GM12892 (cell line): ENCODE results near the gene AP1G2.
"Not testable (repeated sequence)": the region's sequence is repeated elsewhere in the genome, so short reads cannot be mapped to it uniquely, and the experiment has no call there.

Experiments
- DNase-seq: peaks from one replicate; pipeline ENCODE4 v3.0.0; 2011; ENCODE audit not compliant: insufficient read length
- FAIRE-seq: peaks from 2 replicates; lab custom pipeline; 2011; peaks lifted over from hg19 to GRCh38; lab: Jason Lieb, UNC
- POLR2A ChIP-seq: IDR thresholded peaks from 2 replicates; pipeline ENCODE4 v1.6.1; 2011; ENCODE audit warnings: low read depth, low read length, control low read depth
- POLR2AphosphoS5 ChIP-seq: IDR thresholded peaks from 2 replicates; pipeline ENCODE4 v1.6.1; 2011; ENCODE audit warnings: low read depth, low read length, control low read depth
- TAF1 ChIP-seq: IDR thresholded peaks from 2 replicates; pipeline ENCODE4 v1.6.1; 2011; ENCODE audit warnings: low read depth, mild to moderate bottlenecking, control low read depth, low read length, borderline replicate concordance

The AP1G2 gene

DNA sequence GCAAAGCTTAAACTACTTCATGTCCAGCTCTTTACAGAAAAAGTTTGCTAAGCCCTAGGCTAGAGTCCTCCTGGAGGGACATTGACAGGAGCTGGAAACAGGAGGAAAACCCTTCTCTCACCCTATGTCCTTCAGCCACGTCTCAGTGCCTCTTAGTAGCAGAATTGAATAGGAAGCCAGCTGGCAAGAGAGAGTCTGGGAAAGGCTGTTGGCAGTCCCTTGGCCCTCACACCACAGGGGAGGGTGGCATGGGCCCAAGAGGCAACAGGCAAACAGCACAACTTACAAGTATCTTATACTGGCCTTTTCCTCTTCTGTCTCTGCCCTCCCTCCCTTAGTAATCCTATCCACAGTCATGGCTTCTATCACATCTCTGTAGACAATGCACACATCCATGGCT lies 40.9 kb upstream of the AP1G2 start:
- FAIRE-seq (no peak), DNase-seq (no peak)
- TF ChIP-seq POLR2A, result no peak
- no peak for TF ChIP-seq TAF1
- TF ChIP-seq POLR2AphosphoS5, result no peak

DNA sequence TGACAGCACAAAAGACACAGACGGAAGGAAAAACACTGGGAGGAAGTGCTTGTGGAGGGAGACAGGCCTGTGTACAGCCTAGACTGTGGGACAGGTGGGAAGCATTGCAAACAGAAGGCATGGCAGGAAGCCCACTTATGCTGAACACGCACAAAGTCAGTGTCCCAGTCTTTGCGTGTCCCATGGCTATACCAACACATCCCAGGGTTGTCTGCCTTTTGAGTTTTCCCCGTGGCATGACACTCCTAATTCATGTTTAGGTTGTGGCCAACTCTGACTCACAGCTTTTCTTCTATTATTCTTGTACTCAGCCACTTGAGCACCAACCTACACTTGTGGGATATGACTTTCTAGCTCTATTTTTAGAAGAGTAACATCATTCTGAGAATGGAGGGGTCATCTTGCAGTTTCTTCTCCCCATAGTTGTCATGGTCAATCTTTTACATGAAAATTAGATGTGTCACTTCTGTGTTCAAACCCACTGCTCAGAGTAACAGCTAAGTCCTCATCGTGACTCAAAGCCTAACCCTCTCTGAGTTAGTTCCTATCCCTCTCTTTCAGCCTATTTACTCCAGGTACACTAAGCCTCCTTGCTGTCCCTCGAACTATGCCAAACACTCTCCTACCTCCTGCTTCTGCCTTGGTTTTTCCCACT lies 38.5 kb upstream of the AP1G2 start:
- TF ChIP-seq TAF1 (peak; percentile 11; the same call in 1 of the 2 replicates), POLR2A (peak; percentile 58), POLR2AphosphoS5 (peak; percentile 57; the same call in 1 of the 2 replicates)
- DNase-seq (no peak), FAIRE-seq (peak; percentile 77)

DNA sequence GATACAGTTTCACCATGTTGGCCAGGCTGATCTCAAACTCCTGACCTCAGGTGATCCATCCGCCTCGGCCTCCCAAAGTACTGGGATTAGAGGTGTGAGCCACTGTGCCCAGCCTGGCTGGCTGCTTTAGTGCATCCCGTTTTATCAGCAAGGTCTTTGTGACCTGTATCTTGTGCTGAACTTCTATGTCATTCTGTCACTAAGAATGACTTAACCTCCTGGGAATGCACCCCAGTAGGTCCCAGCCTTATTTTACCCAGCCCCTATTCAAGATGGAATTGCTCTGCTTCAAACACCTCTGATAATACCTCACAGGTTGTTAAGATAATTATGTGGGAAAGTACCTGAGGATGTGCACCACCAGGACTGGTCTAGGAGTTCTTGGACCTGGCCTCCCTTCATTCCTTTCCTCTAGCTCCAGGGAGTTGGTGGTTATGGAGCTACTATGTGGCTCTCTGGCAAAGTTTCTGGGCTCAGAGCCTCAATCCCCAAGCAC lies 37.1 kb upstream of the AP1G2 start:
- TF ChIP-seq POLR2A (no peak), POLR2AphosphoS5 (no peak), TAF1 (no peak)
- FAIRE-seq (no peak), DNase-seq (no peak)

DNA sequence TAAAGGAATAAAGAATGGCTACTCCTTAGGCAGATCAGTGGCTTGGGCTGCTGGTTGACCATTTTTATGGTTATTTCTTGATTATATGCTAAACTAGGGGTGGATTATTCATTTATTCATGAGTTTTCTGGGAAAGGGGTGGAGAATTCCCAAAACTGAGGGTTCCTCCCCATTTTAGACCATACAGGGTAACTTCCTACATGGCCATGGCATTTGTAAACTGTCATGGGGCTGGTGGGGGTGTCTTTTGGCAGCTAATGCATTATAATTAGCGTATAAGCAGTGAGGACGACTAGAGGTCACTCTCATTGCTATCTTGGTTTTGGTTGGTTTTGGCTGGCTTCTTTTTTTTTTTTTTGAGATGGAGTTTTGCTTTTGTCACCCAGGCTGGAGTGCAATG lies 36.6 kb upstream of the AP1G2 start:
- no peak for FAIRE-seq
- no peak for DNase-seq
- TF ChIP-seq POLR2AphosphoS5 (no peak), TAF1 (no peak), POLR2A (no peak)

DNA sequence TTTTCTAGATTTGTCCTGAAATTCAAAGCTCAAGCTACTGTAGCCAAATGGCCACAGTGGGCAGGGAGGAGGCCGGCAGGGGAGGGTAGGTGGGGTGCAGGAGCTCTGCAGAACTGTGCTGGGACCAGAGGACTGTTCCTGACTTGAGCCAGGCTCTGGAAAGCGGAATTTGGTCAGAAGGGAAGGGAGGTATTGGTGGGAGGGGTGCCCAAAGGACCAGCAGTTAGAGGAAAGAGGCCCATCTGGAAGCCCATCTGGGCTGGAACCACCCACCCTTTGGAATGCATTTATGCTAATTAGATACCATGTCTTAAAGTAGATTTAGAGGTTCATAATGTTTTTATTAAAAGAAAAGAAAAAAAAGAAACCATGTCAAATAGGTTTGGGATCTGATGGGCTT lies 35.5 kb upstream of the AP1G2 start:
- FAIRE-seq, result no peak
- TF ChIP-seq POLR2AphosphoS5, result no peak
- TF ChIP-seq TAF1, result no peak
- no peak for TF ChIP-seq POLR2A
- DNase-seq, result no peak

DNA sequence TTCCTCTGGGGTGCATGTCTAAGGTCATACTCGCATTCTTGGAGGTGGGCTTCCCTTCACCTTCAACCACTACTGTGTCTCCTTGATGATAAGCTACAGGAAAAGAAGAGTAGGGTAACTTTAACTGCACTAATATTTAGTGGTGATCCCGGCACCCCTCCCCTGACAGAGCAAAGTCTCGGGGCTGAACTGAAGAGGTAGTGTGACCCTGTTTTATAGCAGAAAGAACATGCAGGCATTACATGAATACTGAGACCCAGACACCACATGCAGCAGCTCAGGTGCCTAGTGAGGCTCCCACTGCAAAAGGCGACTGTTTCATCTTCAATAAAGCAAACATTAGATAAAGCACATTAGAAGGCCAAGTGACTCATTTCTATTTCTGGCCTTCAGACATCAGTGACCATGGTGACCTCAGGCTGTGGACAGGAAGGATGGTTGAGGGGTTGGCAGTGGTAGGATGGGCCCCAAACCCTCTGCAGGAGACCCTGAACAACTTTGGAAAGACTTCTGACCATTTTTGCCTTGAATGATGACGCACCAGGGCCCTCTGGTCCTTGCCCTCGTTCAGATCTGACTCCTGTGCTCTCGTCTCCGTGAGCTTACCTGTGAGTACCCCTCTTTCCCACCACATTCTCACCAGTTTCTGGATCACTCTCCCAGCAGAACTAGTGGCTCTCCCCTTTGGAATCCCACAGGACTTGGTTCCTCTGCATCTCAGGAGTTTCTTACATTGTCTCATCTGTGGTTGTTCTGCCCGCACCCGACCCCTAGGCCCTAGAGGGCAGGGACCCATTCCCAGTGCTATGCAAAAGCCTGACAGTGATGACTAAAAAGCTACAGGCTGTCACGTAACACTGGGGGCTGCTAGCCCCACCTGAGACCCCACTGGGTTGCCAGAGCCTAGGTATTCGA lies 34.8 kb upstream of the AP1G2 start:
- DNase-seq (no peak), FAIRE-seq (no peak)
- TF ChIP-seq TAF1 (no peak), POLR2AphosphoS5 (no peak), POLR2A (no peak)

DNA sequence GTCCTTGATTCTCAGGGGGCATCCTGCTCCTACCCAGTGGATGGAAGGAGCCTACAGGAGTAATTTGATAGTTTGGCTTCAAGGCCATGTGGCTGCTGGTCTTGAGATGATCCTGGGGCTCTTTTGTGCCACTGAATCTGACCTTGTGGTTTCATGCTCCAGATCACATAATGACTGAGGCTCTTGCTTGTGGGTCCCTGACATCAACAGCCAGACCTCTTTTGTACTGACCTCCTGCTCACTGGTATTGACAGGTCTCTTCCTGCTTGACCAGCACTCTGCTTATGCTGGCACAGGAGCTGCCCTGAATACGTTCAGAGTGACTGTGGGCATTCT lies 34.2 kb upstream of the AP1G2 start:
- TF ChIP-seq POLR2A (no peak), POLR2AphosphoS5 (no peak), TAF1 (no peak)
- DNase-seq (no peak), FAIRE-seq (no peak)

DNA sequence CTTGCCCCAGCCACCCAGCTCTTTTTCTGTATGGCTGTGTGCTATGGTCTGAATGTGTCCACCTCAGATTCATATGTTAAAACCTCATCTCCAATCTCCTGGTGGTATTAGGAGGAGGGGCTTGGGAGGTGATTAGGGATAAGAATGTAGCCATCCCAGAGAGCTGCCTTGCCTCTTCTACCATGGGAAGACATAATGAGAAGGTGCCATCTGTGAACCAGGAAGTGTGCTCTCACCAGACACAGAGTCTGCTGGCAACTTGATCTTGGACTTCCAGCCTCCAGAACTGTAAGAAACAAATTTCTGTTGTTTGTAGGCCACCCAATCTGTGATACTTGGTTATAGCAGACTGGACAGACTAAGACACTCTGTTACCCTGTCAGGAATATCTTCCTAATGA lies 33.8 kb upstream of the AP1G2 start:
- no peak for TF ChIP-seq POLR2A
- FAIRE-seq (no peak), DNase-seq (no peak)

DNA sequence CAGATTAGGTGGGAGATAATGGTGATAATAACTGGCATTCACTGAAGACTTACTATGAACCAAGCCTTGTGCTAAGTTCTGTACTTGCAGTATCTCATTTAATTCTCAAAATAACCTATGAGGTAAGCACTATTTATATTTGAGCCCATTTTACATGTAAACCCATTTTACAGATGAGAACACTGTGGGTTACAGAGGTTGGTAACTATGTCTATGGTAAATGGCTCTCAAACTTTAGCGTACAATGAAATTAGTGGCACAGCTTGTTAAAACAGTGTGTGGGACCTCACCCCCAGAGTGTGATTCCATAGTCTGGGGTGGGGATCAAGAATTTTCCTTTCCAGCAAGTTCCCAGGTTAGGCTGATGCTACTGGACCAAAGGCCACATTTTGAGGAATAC lies 33.2 kb upstream of the AP1G2 start:
- no peak for DNase-seq
- peak; percentile 61 for FAIRE-seq
- TF ChIP-seq POLR2A (no peak), TAF1 (no peak), POLR2AphosphoS5 (no peak)

DNA sequence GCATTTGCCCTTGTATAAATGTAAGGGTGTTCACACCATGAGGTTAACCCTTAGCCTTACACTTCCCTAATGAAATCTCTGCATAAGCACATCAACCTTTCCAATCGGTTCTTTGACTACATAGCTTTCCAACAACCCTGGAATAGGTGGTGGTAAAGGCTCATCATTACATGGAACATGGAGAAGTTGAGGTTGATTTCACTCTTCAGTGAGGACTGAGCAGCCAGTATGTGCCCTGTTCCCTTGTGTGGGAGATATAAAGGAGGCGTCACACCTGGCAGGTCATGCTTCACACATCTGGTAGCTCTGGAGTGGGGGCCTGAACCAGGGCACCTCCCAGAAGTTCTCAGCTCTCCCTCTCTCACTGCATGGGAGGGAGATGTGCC lies 32.7 kb upstream of the AP1G2 start:
- no peak for TF ChIP-seq TAF1
- no peak for TF ChIP-seq POLR2AphosphoS5
- no peak for TF ChIP-seq POLR2A
- DNase-seq, result no peak
- no peak for FAIRE-seq

DNA sequence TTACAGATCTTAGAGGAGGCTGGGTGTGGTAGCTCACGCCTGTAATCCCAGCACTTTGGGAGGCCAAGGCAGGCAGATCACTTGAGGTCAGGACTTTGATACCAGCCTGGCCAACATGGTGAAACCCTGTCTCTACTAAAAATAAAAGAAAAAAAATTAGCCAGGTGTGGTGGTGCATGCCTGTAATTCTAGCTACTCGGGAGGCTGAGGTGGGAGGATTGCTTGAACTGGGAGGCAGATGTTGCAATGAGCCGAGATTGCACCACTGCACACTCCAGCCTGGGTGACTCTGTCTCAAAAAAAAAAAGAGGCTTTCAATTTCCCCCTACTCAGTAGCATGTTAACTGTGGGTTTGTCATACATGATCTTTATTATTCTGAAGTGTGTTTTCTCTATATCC lies 26.6 kb upstream of the AP1G2 start:
- FAIRE-seq, DNase-seq: not testable (repeated sequence)

DNA sequence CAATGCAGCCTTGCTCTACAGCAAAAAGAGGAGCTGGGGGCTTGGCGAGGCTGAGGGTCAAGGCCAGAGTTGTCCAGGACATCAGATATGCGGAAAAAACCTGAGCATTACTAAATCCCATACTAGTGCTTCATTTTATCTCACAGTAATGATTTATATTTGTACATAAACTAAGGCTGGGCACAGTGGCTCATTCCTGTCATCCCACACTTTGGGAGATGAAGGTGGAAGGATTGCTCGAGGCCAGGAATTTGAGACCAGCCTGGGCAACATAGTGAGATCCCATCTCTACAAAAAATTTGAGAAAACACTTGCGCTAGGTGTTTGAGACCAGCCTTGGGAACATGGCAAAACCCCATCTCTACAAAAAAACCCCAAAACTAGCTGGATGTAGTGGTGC lies 22.6 kb upstream of the AP1G2 start:
- FAIRE-seq (no peak), DNase-seq (no peak)
- no peak for TF ChIP-seq POLR2AphosphoS5
- no peak for TF ChIP-seq POLR2A
- TF ChIP-seq TAF1, result no peak
